ENCODE measurements around the gene CCM2.

GRCh38 chr7:45027774-45028114 lies 27.7 kb downstream of the CCM2 start:
- TF ChIP-seq ZNF274 (IDR thresholded peaks at IDR 0.05; ENCODE audit: low read depth, low read length) (no peak), YY1 (IDR thresholded peaks at IDR 0.05; ENCODE audit: insufficient read depth, insufficient read length) (no peak), SUZ12 (IDR thresholded peaks at IDR 0.05; ENCODE audit: extremely low read depth, insufficient read depth, insufficient read length) (no peak)

Measured in NT2/D1 (cell line).